K562 (cell line): Measurements from ENCODE around the gene RGR. TPM values are rescaled to one million over a fixed set of nuclear protein-coding genes. Genes with fewer than 3 reads are reported as not detected.

Source experiments
- BCOR ChIP-seq: fragments of 450-650 bp; IDR thresholded peaks from 2 replicates; pipeline ENCODE4 v1.6.1; 2016
- HCFC1 ChIP-seq: IDR thresholded peaks from 2 replicates; pipeline ENCODE4 v1.6.1; 2012; ENCODE audit warnings: low read depth, low read length, improper control_type of control experiment
- POU5F1 ChIP-seq: fragments of 150-350 bp; IDR thresholded peaks from 2 replicates; pipeline ENCODE4 v1.6.1; 2014; ENCODE audit warnings: borderline replicate concordance, low read length, low read depth, mild to moderate bottlenecking; ENCODE audit not compliant: partially characterized antibody
- PPARD ChIP-seq: fragments of 250-450 bp; sonication (Bioruptor Pico); IDR thresholded peaks from 2 replicates; pipeline ENCODE4 v1.8.0; 2022; ENCODE audit warnings: inconsistent platforms, mild to moderate bottlenecking, moderate library complexity
- SIN3A ChIP-seq, 2 experiments: fragments of 150-350 bp in 1 of 2; IDR thresholded peaks; 2 replicates each; pipeline ENCODE4 v1.6.1; 2011 to 2016; ENCODE audit warnings: borderline replicate concordance in 2 of 2, low read depth in 2 of 2, low read length in 2 of 2, mild to moderate bottlenecking in 2 of 2, moderate library complexity in 2 of 2; ENCODE audit not compliant: control insufficient read depth in 1 of 2
- ZNF23 ChIP-seq: fragments of 250-450 bp; sonication (Bioruptor Pico); IDR thresholded peaks from 2 replicates; pipeline ENCODE4 v1.4.0; 2020; ENCODE audit warnings: mild to moderate bottlenecking
- polyA plus RNA-seq, 8 experiments: library from polyadenylated mRNA; depleted of rRNA in 4 of 8; stranded (reverse) in 5 of 8; unstranded in 3 of 8; fragments of >200 nt; fragmentation: Nextera tagmentation in 2 of 8; fragmentation: Illumina TruSeq in 1 of 8; extraction: Ambion mirVana in 2 of 8; extraction: Trizol in 1 of 8; gene quantifications; 2 replicates each; pipeline versions ENCODE4 v1.2.1 to v1.2.3, GENCODE V29; 2011 to 2014; ENCODE audit warnings: inconsistent platforms in 1 of 8, missing spikeins in 1 of 8
- total RNA-seq, 7 experiments: library from RNA; depleted of rRNA in 6 of 7; stranded (reverse); fragments of >200 nt in 6 of 7; fragmentation: Illumina TruSeq in 2 of 7; extraction: Trizol in 2 of 7; gene quantifications; 2 replicates each; pipeline versions ENCODE4 v1.2.1 to v1.2.3, GENCODE V29; 2011 to 2021; ENCODE audit warnings: low replicate concordance in 1 of 7
- TF ChIP-seq, protein P1 (sequence below): fragments of 450-650 bp; IDR thresholded peaks from 2 replicates; pipeline ENCODE4 v1.6.1; 2016
- TF ChIP-seq, protein P2 (sequence below), 2 experiments: fragments of 450-650 bp in 1 of 2; sonication (generic) in 1 of 2; formaldehyde crosslinking in 1 of 2; IDR thresholded peaks in 1 of 2; conservative IDR thresholded peaks in 1 of 2; 2 replicates each; pipeline versions ENCODE4 v1.6.1 to v1.8.1; 2016 to 2023; ENCODE audit warnings: mild to moderate bottlenecking in 2 of 2, moderate library complexity in 2 of 2, inconsistent platforms in 1 of 2, missing genetic modification reagents in 1 of 2
- TF ChIP-seq, protein P3 (sequence below): sonication (generic); formaldehyde crosslinking; IDR thresholded peaks from 2 replicates; pipeline ENCODE4 v1.8.0; 2023; ENCODE audit warnings: mild to moderate bottlenecking, missing genetic modification reagents

Gene RGR
- total and polyA plus RNA-seq, 9 of the 15 experiments (the other 6 are each of a cell fraction or from before 2014, with no cell fraction given) = not detected

- TF ChIP-seq PPARD = no peak
- TF ChIP-seq HCFC1 = no peak
- TF ChIP-seq SIN3A (IDR thresholded peaks at IDR 0.05; ENCODE audit: borderline replicate concordance in 2 of 2, control insufficient read depth in 1 of 2, low read depth in 2 of 2, low read length in 2 of 2) = no peak
- TF ChIP-seq ZNF23 (CRISPR knock-in tag) = no peak
- TF ChIP-seq POU5F1 = no peak
- no peak for TF ChIP-seq BCOR
- TF ChIP-seq, protein P1, sequence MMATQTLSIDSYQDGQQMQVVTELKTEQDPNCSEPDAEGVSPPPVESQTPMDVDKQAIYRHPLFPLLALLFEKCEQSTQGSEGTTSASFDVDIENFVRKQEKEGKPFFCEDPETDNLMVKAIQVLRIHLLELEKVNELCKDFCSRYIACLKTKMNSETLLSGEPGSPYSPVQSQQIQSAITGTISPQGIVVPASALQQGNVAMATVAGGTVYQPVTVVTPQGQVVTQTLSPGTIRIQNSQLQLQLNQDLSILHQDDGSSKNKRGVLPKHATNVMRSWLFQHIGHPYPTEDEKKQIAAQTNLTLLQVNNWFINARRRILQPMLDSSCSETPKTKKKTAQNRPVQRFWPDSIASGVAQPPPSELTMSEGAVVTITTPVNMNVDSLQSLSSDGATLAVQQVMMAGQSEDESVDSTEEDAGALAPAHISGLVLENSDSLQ = no peak
- TF ChIP-seq, protein P2, sequence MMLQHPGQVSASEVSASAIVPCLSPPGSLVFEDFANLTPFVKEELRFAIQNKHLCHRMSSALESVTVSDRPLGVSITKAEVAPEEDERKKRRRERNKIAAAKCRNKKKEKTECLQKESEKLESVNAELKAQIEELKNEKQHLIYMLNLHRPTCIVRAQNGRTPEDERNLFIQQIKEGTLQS (IDR thresholded peaks at IDR 0.05) = no peak
- TF ChIP-seq, protein P2 (CRISPR knock-in tag; conservative IDR thresholded peaks at IDR 0.05) = no peak
- TF ChIP-seq, protein P3, sequence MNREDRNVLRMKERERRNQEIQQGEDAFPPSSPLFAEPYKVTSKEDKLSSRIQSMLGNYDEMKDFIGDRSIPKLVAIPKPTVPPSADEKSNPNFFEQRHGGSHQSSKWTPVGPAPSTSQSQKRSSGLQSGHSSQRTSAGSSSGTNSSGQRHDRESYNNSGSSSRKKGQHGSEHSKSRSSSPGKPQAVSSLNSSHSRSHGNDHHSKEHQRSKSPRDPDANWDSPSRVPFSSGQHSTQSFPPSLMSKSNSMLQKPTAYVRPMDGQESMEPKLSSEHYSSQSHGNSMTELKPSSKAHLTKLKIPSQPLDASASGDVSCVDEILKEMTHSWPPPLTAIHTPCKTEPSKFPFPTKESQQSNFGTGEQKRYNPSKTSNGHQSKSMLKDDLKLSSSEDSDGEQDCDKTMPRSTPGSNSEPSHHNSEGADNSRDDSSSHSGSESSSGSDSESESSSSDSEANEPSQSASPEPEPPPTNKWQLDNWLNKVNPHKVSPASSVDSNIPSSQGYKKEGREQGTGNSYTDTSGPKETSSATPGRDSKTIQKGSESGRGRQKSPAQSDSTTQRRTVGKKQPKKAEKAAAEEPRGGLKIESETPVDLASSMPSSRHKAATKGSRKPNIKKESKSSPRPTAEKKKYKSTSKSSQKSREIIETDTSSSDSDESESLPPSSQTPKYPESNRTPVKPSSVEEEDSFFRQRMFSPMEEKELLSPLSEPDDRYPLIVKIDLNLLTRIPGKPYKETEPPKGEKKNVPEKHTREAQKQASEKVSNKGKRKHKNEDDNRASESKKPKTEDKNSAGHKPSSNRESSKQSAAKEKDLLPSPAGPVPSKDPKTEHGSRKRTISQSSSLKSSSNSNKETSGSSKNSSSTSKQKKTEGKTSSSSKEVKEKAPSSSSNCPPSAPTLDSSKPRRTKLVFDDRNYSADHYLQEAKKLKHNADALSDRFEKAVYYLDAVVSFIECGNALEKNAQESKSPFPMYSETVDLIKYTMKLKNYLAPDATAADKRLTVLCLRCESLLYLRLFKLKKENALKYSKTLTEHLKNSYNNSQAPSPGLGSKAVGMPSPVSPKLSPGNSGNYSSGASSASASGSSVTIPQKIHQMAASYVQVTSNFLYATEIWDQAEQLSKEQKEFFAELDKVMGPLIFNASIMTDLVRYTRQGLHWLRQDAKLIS (CRISPR knock-in tag) = no peak
These were observed 33.3 kb upstream of the RGR start (continued) for GRCh38 chr10:84211566-84211965.
